HepG2 (cell line): ENCODE measurements around the gene SPAM1. TPM values are rescaled to one million over a fixed set of nuclear protein-coding genes. Genes with fewer than 3 reads are reported as not detected.

Experiments
- ATAC-seq: fragments of 200-7000 bp; cut with Tn5 transposase; 3 replicates; pipeline ENCODE4 v1.9.1; 2020; ENCODE audit warnings: mild to moderate bottlenecking, moderate library complexity
- BruUV-seq: library from RNA; stranded (reverse); fragments of 400-500 nt; replicated peaks from 2 replicates; lab custom pipeline; 2021; lab: Mats Ljungman, UMichigan
- CTCF ChIA-PET: fragments of 300-600 bp; formaldehyde crosslinking; extraction: SDS; loops from one replicate; lab custom pipeline; 2021; ENCODE audit warnings: low total read pairs, inconsistent platforms, low intra/inter-chr PET ratio; lab: Yijun Ruan, JAX
- POLR2A ChIA-PET: fragments of 350-600 bp; sonication (Branson Sonifier 250); formaldehyde crosslinking; loops from one replicate; lab custom pipeline; 2020; ENCODE audit warnings: antibody characterized with exemption, inconsistent platforms; lab: Yijun Ruan, JAX
- DNase-seq: peaks from one replicate; pipeline ENCODE4 v3.0.0-alpha.2; 2015; ENCODE audit warnings: low spot score
- FAIRE-seq: peaks from 3 replicates; lab custom pipeline; 2011; peaks lifted over from hg19 to GRCh38; lab: Jason Lieb, UNC
- H2AFZ ChIP-seq: one replicate; pipeline ENCODE4 v1.6.1; 2011; ENCODE audit warnings: low read length, inconsistent platforms
- H3K27ac ChIP-seq: fragments of 300-600 bp; 3 replicates; pipeline ENCODE4 v1.8.0; 2011; ENCODE audit warnings: mixed run types, mild to moderate bottlenecking, mixed read lengths, low read length, inconsistent platforms; ENCODE audit not compliant: insufficient read depth; ENCODE audit errors: extremely low read length
- H3K27me3 ChIP-seq, 2 experiments: fragments of 200-600 bp in 1 of 2; 2 replicates in 1 of 2; 3 replicates in 1 of 2; pipeline versions ENCODE4 v1.6.0 to v1.8.0; 2011; ENCODE audit warnings: low read length in 2 of 2, mild to moderate bottlenecking in 2 of 2, moderate library complexity in 2 of 2, inconsistent platforms in 1 of 2; ENCODE audit not compliant: insufficient read depth in 2 of 2, control insufficient read depth in 1 of 2
- H3K36me3 ChIP-seq, 2 experiments: fragments of 200-600 bp in 1 of 2; replicated peaks in 1 of 2; 2 replicates in 1 of 2; 3 replicates in 1 of 2; pipeline versions ENCODE4 v1.5.1 to v1.8.0; 2011; ENCODE audit warnings: low read length in 2 of 2, inconsistent platforms in 1 of 2; ENCODE audit not compliant: insufficient read depth in 2 of 2, control insufficient read depth in 1 of 2
- H3K4me1 ChIP-seq: 2 replicates; pipeline ENCODE4 v1.5.1; 2012; ENCODE audit warnings: low read length, inconsistent platforms; ENCODE audit not compliant: insufficient read depth
- H3K4me2 ChIP-seq: 2 replicates; pipeline ENCODE4 v1.6.0; 2011; ENCODE audit warnings: low read depth, low read length, inconsistent platforms
- H3K4me3 ChIP-seq, 3 experiments: fragments of 200-600 bp in 1 of 3; sonication (generic), shearing (Covaris generic) in 1 of 3; replicated peaks in 1 of 3; 2 replicates each; pipeline ENCODE4 v1.5.1; 2011 to 2016; ENCODE audit warnings: low read length in 3 of 3, inconsistent platforms in 2 of 3, low read depth in 2 of 3, mild to moderate bottlenecking in 2 of 3, control low read depth in 1 of 3, mixed read lengths in 1 of 3; ENCODE audit not compliant: insufficient read depth in 1 of 3
- H3K79me2 ChIP-seq: one replicate; pipeline ENCODE4 v1.6.1; 2011; ENCODE audit warnings: low read length, inconsistent platforms; ENCODE audit not compliant: insufficient read depth
- H3K9ac ChIP-seq: 2 replicates; pipeline ENCODE4 v1.6.0; 2011; ENCODE audit warnings: mild to moderate bottlenecking, low read depth, low read length, inconsistent platforms; ENCODE audit not compliant: insufficient read depth
- H3K9me3 ChIP-seq: 2 replicates; pipeline ENCODE4 v1.5.1; 2012; ENCODE audit warnings: mild to moderate bottlenecking, low read length
- H4K20me1 ChIP-seq: 2 replicates; pipeline ENCODE4 v1.6.0; 2011; ENCODE audit warnings: inconsistent platforms, mild to moderate bottlenecking, low read length, moderate library complexity; ENCODE audit not compliant: insufficient read depth
- EEA1 ChIP-seq: sonication (generic); formaldehyde crosslinking; IDR thresholded peaks from 2 replicates; pipeline ENCODE4 v1.5.1; 2020; ENCODE audit warnings: mild to moderate bottlenecking, missing genetic modification reagents, borderline replicate concordance
- KMT2A ChIP-seq: sonication (generic); formaldehyde crosslinking; IDR thresholded peaks from 2 replicates; pipeline ENCODE4 v1.4.0; 2020; ENCODE audit warnings: missing genetic modification reagents
- NR3C1 ChIP-seq: sonication (generic); formaldehyde crosslinking; IDR thresholded peaks from 2 replicates; pipeline ENCODE4 v1.4.0; 2020; ENCODE audit warnings: missing genetic modification reagents
- PCBP1 ChIP-seq: fragments of 200-400 bp; formaldehyde crosslinking; IDR thresholded peaks from 2 replicates; pipeline ENCODE4 v1.6.1; 2017; ENCODE audit warnings: mild to moderate bottlenecking, low read depth, low read length, borderline replicate concordance
- SETDB1 ChIP-seq: sonication (generic); formaldehyde crosslinking; IDR thresholded peaks from 2 replicates; pipeline ENCODE4 v1.5.1; 2020; ENCODE audit warnings: missing genetic modification reagents, mild to moderate bottlenecking, borderline replicate concordance
- TGIF2 ChIP-seq: IDR thresholded peaks from 2 replicates; pipeline ENCODE4 v1.6.1; 2016; ENCODE audit warnings: control low read depth, missing compliant biosample characterization
- ZFYVE20 ChIP-seq: sonication (generic); formaldehyde crosslinking; IDR thresholded peaks from 2 replicates; pipeline ENCODE4 v1.8.0; 2023; ENCODE audit warnings: low read depth, mild to moderate bottlenecking, moderate library complexity, missing genetic modification reagents, borderline replicate concordance
- ZNF260 ChIP-seq: sonication (generic); formaldehyde crosslinking; IDR thresholded peaks from 2 replicates; pipeline ENCODE4 v1.4.0; 2020; ENCODE audit warnings: missing genetic modification reagents, low read depth, mild to moderate bottlenecking, borderline replicate concordance
- ZNF460 ChIP-seq: sonication (generic); formaldehyde crosslinking; IDR thresholded peaks from 2 replicates; pipeline ENCODE4 v1.5.1; 2020; ENCODE audit warnings: missing genetic modification reagents, mild to moderate bottlenecking, borderline replicate concordance
- ZNF607 ChIP-seq: sonication (generic); formaldehyde crosslinking; IDR thresholded peaks from 2 replicates; pipeline ENCODE4 v1.5.1; 2020; ENCODE audit warnings: missing genetic modification reagents, mild to moderate bottlenecking, borderline replicate concordance
- ZSCAN12 ChIP-seq: sonication (generic); formaldehyde crosslinking; IDR thresholded peaks from 2 replicates; pipeline ENCODE4 v1.9.0; 2021; ENCODE audit warnings: mild to moderate bottlenecking, missing genetic modification reagents
- WGBS: methylation state at CpG from one replicate; pipeline ENCODE4 v1.1.6; 2017; ENCODE audit warnings: low lambda C conversion rate; 5-methylcytosine and 5-hydroxymethylcytosine counted together
- in situ Hi-C: cut with HindIII; loops from 2 replicates; pipeline ENCODE4 v1.10.0; 2017; ENCODE audit warnings: low pct_unique_long_range_greater_than_20kb; ENCODE audit not compliant: extremely low pct_ligation_motif_present
- intact Hi-C: fragments of 100-400 bp; cut with micrococcal nuclease; formaldehyde crosslinking; loops from one replicate; pipeline ENCODE4 v1.10.0; 2022; ENCODE audit not compliant: unreplicated experiment
- polyA plus RNA-seq, 8 experiments: library from polyadenylated mRNA; depleted of rRNA in 3 of 8; stranded (reverse) in 7 of 8; unstranded in 1 of 8; fragments of >200 nt; fragmentation: Illumina TruSeq in 4 of 8; extraction: Trizol in 4 of 8; gene quantifications; 2 replicates each; pipeline versions ENCODE4 v1.2.1 to v1.2.3, GENCODE V29; 2011 to 2016; ENCODE audit warnings: low read depth in 4 of 8, missing spikeins in 1 of 8, mixed read lengths in 1 of 8; ENCODE audit not compliant: insufficient read depth in 1 of 8
- total RNA-seq, 5 experiments: library from RNA; depleted of rRNA; stranded (reverse); fragments of >200 nt; fragmentation: Illumina TruSeq; extraction: Trizol; gene quantifications; 2 replicates each; pipeline ENCODE4 v1.2.3, GENCODE V29; 2016; ENCODE audit warnings: low read depth in 1 of 5
- TF ChIP-seq, protein P1 (sequence below): sonication (generic); formaldehyde crosslinking; IDR thresholded peaks from 2 replicates; pipeline ENCODE4 v1.4.0; 2020; ENCODE audit warnings: missing genetic modification reagents, borderline replicate concordance

The SPAM1 gene
- total and polyA plus RNA-seq, 2 of the 13 experiments (the other 11 are each of a cell fraction or from before 2014, with no cell fraction given), result not detected

GRCh38 chr7:123944395-123944794 lies 19.4 kb downstream of the SPAM1 start:
- ChIA-PET POLR2A (no interaction called here), CTCF (no interaction called here)
- H3K79me2 ChIP-seq, result no peaks in the 10 kb centered on the region
- intact Hi-C loops, result no loop called here
- no peak overlapping the region for H3K9ac ChIP-seq
- BruUV-seq, result no TSS peak
- DNase-seq (no peak), FAIRE-seq (no peak), ATAC-seq (no peak)
- no peak overlapping the region for H3K27ac ChIP-seq
- in situ Hi-C loops, result no loop called here
- no peaks in the 10 kb centered on the region for H3K36me3 ChIP-seq
- H3K4me2 ChIP-seq, result no peak overlapping the region
- H3K9me3 ChIP-seq, result no peaks in the 10 kb centered on the region
- no peak overlapping the region for H3K4me3 ChIP-seq
- H2AFZ ChIP-seq, result no peak overlapping the region
- 0% methylated on average over 1 of the region's 1 CpG for WGBS
- H3K27me3 ChIP-seq, result no peaks in the 10 kb centered on the region
- no peaks in the 10 kb centered on the region for H4K20me1 ChIP-seq
- no peak for TF ChIP-seq TGIF2 (CRISPR knock-in tag)
- TF ChIP-seq ZNF460 (CRISPR knock-in tag), result no peak
- no peak for TF ChIP-seq NR3C1 (CRISPR knock-in tag)
- TF ChIP-seq ZNF260 (CRISPR knock-in tag), result no peak
- no peak for TF ChIP-seq SETDB1 (CRISPR knock-in tag)
- TF ChIP-seq PCBP1, result no peak
- no peak for TF ChIP-seq KMT2A (CRISPR knock-in tag)
- TF ChIP-seq, protein P1, sequence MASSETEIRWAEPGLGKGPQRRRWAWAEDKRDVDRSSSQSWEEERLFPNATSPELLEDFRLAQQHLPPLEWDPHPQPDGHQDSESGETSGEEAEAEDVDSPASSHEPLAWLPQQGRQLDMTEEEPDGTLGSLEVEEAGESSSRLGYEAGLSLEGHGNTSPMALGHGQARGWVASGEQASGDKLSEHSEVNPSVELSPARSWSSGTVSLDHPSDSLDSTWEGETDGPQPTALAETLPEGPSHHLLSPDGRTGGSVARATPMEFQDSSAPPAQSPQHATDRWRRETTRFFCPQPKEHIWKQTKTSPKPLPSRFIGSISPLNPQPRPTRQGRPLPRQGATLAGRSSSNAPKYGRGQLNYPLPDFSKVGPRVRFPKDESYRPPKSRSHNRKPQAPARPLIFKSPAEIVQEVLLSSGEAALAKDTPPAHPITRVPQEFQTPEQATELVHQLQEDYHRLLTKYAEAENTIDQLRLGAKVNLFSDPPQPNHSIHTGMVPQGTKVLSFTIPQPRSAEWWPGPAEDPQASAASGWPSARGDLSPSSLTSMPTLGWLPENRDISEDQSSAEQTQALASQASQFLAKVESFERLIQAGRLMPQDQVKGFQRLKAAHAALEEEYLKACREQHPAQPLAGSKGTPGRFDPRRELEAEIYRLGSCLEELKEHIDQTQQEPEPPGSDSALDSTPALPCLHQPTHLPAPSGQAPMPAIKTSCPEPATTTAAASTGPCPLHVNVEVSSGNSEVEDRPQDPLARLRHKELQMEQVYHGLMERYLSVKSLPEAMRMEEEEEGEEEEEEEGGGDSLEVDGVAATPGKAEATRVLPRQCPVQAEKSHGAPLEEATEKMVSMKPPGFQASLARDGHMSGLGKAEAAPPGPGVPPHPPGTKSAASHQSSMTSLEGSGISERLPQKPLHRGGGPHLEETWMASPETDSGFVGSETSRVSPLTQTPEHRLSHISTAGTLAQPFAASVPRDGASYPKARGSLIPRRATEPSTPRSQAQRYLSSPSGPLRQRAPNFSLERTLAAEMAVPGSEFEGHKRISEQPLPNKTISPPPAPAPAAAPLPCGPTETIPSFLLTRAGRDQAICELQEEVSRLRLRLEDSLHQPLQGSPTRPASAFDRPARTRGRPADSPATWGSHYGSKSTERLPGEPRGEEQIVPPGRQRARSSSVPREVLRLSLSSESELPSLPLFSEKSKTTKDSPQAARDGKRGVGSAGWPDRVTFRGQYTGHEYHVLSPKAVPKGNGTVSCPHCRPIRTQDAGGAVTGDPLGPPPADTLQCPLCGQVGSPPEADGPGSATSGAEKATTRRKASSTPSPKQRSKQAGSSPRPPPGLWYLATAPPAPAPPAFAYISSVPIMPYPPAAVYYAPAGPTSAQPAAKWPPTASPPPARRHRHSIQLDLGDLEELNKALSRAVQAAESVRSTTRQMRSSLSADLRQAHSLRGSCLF (CRISPR knock-in tag), result no peak
- TF ChIP-seq ZSCAN12 (CRISPR knock-in tag), result no peak
- no peak for TF ChIP-seq ZNF607 (CRISPR knock-in tag)
- TF ChIP-seq ZFYVE20 (CRISPR knock-in tag), result no peak
- no peak for TF ChIP-seq EEA1 (CRISPR knock-in tag)
- H3K4me1 ChIP-seq, result peaks cover 5% of the 10 kb centered on the region; the same call in 1 of the 2 replicates
